HG03060 (cell line): ENCODE measurements around the gene SLC10A7.

Experiments used
- ATAC-seq: cut with Tn5 transposase; IDR thresholded peaks from one replicate; pipeline ENCODE4 v1.9.1; 2021; ENCODE audit warnings: low read depth, moderate number of reproducible peaks; ENCODE audit not compliant: unreplicated experiment

Gene SLC10A7

DNA sequence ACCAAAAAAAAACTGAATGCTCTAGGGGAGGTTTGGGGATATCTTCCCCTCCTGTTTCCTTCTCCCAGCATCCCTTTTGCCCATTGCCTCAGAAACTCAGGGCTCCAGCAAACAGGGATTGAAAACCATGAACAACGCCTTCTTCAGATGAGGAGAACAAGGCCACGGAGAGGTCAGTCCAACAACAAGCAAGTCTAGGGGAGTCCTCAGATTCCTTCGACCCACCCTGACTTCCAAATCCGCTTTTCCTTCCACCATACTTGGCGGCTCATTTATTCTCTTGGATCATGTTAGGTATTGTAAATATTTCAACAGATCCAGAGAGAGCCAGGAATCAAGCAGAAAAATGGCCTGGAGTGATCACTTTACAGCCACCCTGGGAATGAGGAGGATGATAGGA lies 285.5 kb downstream of the SLC10A7 start:
- ATAC-seq = no peak

DNA sequence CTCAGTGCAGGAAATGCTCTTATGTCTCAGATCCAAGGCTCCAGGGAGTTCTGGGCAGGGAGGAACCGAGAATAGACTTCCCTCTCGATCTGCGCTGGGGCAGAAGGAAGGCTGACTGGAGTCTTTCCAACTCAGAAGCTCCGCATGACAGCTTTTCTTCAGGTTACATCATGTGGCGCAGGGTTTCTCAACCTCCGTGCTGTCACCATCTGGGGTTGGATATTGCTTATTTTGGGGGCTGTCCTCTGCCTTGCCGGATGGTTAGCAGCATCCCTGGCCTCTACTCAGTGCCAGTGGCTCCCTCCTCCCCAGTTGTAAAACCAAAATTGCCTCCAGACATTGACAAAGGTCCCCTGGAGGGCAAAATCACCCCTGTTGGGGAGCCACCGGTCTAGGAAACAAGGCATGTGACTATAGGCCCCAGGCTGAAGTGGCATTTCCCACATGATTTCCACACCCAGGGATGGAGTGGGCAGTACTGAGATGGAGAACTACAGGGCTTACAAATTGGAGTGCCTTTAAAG lies 286.0 kb downstream of the SLC10A7 start:
- ATAC-seq = no peak

DNA sequence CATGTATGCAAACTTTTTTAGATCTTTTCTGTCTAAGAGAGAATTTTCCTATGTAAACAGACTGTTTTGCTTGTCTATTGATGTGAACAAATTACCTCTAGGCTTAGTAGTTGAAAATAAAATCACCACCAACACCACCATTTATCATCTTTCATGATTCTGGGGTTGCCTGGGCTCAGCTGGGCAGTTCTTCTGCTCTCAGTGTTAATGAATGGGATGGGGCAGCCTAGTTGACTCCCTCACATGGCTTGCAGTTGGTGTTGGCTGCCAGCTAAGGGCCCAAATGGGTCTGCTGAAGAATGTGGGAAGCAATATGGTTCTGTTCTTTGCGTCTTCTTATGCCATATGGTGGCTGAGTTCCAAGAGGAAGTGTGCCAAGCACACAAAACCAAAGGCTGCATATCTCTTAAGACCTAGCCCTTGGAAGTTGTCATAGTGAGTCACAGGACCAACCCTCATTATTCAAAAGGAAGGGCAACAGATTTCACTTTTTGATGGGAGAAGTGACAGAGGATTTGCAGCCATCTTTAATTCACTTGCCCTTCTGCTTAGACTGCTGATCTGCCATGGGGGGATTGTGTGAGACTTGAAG lies 289.5 kb downstream of the SLC10A7 start:
- no peak for ATAC-seq

DNA sequence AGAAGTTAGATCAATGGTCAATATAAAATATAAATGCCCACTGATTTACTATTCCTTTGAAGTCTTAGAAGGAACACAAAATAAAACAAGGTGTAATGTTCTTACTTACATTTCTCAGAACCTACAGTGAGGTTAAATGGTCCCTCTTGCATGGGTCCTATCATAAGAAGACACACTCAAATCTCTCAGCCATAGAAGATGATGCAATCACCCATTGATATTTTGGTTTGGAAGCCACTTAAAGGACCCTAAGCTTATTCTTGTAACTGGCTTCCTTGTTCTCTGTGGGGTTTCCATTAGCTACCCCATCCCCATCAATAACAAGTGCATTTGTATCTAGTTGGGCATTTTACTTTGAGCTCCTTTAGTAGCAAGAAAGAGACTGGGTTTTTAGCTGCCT lies 292.3 kb downstream of the SLC10A7 start:
- ATAC-seq = no peak

DNA sequence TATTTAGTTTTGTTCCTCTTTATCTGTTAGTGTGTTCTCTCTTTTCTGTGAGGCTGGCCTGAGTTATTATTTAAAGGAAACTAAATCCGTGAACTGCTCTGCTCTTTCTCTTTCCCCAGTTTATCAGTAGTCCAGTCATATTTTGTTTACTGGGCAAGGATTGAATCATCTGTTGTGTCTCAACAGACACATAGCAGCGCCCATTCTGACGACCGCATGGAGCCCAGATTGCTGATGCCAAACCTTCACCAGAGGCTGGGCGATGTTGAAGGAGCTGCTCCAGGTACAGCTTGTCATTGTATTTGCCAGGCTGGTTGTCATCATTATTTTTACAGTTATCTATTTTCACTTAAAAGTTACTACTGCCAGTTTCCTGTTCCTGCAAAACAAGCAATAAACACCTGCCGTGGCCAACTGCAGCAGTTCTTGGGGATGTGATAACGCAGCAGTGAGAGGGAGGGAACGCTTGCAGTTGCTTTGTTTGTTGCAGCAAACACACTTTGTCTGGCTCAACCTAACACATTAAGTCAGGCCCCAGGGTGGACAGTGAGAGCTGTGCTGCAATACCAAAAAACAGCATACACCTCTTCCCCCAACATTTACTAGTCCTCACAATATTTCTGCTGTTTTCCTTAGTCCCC lies 297.3 kb downstream of the SLC10A7 start:
- ATAC-seq = no peak

DNA sequence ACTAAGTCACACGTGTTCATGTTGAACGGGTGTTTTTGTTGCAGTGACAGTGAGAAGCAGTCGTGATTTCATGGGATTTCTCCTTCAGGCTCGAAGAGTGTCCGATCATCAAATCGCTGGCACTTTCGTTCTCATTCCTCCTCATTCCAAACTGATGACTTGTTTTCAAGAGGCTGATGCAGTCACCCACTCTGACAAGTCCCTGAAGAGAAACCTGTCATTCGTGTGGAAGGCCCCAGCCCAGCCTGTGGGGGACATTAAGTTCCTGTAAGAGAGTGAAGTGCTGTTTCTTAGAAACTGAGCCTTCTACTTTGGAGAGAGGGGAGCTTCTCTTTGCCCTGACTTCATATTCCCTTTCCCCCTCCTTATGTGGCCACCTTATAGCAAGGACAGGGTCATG lies 299.4 kb downstream of the SLC10A7 start:
- ATAC-seq = no peak

DNA sequence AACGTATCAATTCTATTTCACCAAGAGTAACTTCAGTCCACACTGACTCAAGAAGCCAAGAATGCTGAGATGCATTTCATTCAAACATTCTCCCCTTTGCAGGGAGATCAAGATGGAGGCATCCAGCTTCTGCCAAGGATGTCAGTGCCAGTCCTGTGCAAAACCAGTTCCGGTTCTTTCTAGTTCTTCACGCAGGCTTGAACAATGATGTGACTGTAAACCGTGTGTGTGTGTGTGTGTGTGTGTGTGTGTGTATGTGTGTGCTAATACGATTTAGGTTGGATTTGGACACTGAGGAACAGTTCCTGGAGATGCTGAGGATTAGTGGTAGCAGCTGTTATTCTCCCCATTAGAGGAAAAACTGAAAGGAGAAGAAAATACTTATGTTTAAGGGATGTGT lies 307.5 kb downstream of the SLC10A7 start, which contains the start of gene REELD1:
Gene REELD1, plus strand, starts transcription at position 301 of the 400 bp plus-strand sequence. CDS start 2,415 bp downstream, outside the sequence.
- no peak for ATAC-seq

DNA sequence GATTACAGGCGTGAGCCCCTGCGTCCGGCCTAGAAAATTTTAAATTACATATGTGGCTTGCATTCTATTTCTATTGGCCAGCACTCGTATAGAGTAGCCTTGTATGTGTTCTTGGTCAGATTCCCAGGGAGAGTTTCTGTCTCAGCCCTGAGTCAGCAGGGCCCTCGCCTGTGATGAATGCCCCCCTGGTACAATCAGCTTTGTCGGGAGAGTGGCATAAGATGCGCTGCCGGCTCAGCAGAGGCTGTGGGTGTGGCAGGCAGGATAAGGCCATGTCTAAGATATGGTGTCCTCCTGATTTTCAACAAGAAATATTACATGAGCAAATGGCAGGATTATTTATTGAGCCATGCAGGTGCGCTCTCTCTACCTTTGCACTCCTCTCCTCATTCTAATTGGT lies 309.0 kb downstream of the SLC10A7 start:
- no peak for ATAC-seq

DNA sequence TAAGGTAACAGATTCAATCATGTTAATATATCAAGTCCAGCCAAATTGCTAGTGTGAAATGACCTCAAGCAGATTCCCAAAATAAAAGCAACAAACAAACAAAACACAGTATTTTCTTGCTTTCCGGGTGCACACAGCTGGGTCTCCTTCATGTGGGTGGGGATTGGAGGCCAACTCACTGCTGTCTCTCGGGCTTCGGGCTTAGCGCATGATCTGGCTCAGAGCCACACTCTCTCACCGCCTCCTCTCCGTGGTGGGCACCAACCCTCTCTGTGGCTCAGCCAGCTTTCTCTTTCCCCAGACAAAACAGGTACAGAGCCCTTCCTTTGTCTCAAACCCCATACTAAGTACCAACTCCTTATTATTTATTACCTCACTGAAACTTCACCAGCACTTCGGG lies 310.3 kb downstream of the SLC10A7 start:
- ATAC-seq = no peak

DNA sequence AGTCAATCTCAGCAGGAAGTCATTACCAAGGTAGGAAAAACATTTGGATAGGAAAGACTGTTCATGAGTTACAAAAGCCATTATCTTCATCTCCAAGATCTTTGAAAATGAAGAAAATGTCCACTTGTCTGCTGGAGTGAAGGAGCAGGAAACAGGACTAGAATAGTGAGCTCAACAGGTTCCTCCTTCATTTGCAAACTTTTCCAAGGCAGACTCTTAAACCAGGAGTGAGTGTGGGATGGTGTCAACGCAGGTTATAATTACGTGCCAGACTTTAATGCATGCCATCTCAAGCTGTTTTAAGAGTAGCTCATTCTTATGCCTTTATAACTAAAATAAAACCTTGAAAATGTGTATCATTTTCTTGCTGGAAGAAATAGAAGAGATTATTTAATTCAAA lies 310.9 kb downstream of the SLC10A7 start:
- no peak for ATAC-seq

DNA sequence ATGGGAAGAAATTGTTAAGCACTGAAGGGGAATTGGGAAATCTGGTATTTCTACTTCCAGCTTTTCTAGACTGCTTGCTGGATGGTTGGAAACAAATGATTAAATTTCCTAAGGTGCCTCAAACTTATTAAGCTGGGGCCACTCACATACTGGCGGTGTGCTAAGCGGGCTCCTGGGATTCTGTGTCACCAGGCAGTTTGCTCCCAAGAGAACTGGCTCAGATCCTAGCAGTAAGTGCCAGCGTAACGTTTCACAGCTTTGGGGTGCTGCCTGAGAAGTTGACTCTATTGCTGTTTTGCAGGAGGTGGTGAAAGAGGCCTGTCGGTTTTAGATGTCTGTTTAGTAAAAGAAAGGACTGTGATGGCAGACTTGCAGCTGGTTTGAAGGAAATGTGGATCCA lies 314.3 kb downstream of the SLC10A7 start:
- no peak for ATAC-seq
